H1 (cell line): ENCODE results near the gene KCTD11. TPM values are rescaled to one million over a fixed set of nuclear protein-coding genes. Genes with fewer than 3 reads are reported as not detected.

ENCODE experiments used
- CTCF ChIA-PET: fragments of 300-600 bp; sonication (Branson Sonifier 250); formaldehyde crosslinking; loops from one replicate; lab custom pipeline; 2021; ENCODE audit not compliant: partially characterized antibody; lab: Charles Lee
- POLR2A ChIA-PET: fragments of 300-600 bp; sonication (Branson Sonifier 250); formaldehyde crosslinking; loops from one replicate; lab custom pipeline; 2021; ENCODE audit warnings: inconsistent platforms; ENCODE audit not compliant: partially characterized antibody; lab: Charles Lee
- DNase-seq, 2 experiments: peaks; one replicate each; pipeline versions ENCODE4 v3.0.0 to v3.0.0-alpha.2; 2010 to 2022; ENCODE audit warnings: low spot score in 2 of 2, low read depth in 1 of 2, mixed read lengths in 1 of 2
- FAIRE-seq: peaks from 2 replicates; lab custom pipeline; 2011; peaks lifted over from hg19 to GRCh38; lab: Jason Lieb, UNC
- H2AFZ ChIP-seq: 2 replicates; pipeline ENCODE4 v1.8.1; 2012; ENCODE audit warnings: low read length, inconsistent platforms
- H2AK5ac ChIP-seq: 2 replicates; pipeline ENCODE4 v1.6.1; 2013; ENCODE audit warnings: low read depth, low read length
- H2BK120ac ChIP-seq: replicated peaks from 2 replicates; pipeline ENCODE3; 2013; ENCODE audit warnings: low read depth, low read length, inconsistent platforms
- H2BK12ac ChIP-seq: 2 replicates; pipeline ENCODE4 v1.6.1; 2013; ENCODE audit warnings: low read depth, low read length
- H2BK15ac ChIP-seq: 2 replicates; pipeline ENCODE4 v1.6.1; 2013; ENCODE audit warnings: low read length
- H2BK20ac ChIP-seq: 2 replicates; pipeline ENCODE4 v1.6.1; 2013; ENCODE audit warnings: low read length
- H2BK5ac ChIP-seq: 2 replicates; pipeline ENCODE4 v1.6.1; 2013; ENCODE audit warnings: low read depth, low read length
- H3K14ac ChIP-seq: 2 replicates; pipeline ENCODE4 v1.6.1; 2013; ENCODE audit warnings: inconsistent platforms; ENCODE audit not compliant: insufficient read length
- H3K18ac ChIP-seq: 2 replicates; pipeline ENCODE4 v1.6.1; 2013; ENCODE audit warnings: low read length; ENCODE audit errors: extremely low read depth
- H3K23ac ChIP-seq: 2 replicates; pipeline ENCODE4 v1.6.1; 2013; ENCODE audit warnings: inconsistent platforms; ENCODE audit not compliant: insufficient read length
- H3K23me2 ChIP-seq: 2 replicates; pipeline ENCODE4 v1.6.1; 2013; ENCODE audit warnings: low read depth, low read length
- H3K27ac ChIP-seq: 2 replicates; pipeline ENCODE4 v1.6.1; 2011; ENCODE audit warnings: low read depth, low read length, inconsistent platforms
- H3K27me3 ChIP-seq, 4 experiments: replicated peaks in 1 of 4; 1 replicate in 1 of 4; 2 replicates in 3 of 4; pipeline versions ENCODE4 v1.6.1 to v1.8.1; 2011 to 2013; ENCODE audit warnings: low read length in 3 of 4, mild to moderate bottlenecking in 3 of 4, inconsistent platforms in 2 of 4, mixed read lengths in 2 of 4, moderate library complexity in 1 of 4; ENCODE audit not compliant: control insufficient read depth in 3 of 4, insufficient read depth in 3 of 4; ENCODE audit errors: extremely low read depth in 1 of 4
- H3K36me3 ChIP-seq, 4 experiments: 2 replicates each; pipeline versions ENCODE4 v1.6.1 to v1.8.1; 2011 to 2013; ENCODE audit warnings: mild to moderate bottlenecking in 4 of 4, low read length in 3 of 4, moderate library complexity in 2 of 4, control low read depth in 1 of 4, inconsistent platforms in 1 of 4; ENCODE audit not compliant: insufficient read depth in 4 of 4, control insufficient read depth in 2 of 4
- H3K4ac ChIP-seq: replicated peaks from 2 replicates; pipeline ENCODE3; 2013; ENCODE audit warnings: low read length, low read depth, mixed read lengths, inconsistent platforms; ENCODE audit not compliant: insufficient read length
- H3K4me1 ChIP-seq, 4 experiments: replicated peaks in 1 of 4; 1 replicate in 1 of 4; 2 replicates in 3 of 4; pipeline versions ENCODE4 v1.6.1 to v1.8.1; 2011 to 2013; ENCODE audit warnings: low read length in 3 of 4, inconsistent platforms in 2 of 4, mixed read lengths in 1 of 4; ENCODE audit not compliant: insufficient read depth in 4 of 4, control insufficient read depth in 3 of 4
- H3K4me2 ChIP-seq, 2 experiments: 2 replicates each; pipeline versions ENCODE4 v1.6.1 to v1.8.1; 2011 to 2013; ENCODE audit warnings: low read depth in 2 of 2, low read length in 2 of 2, control low read depth in 1 of 2, inconsistent platforms in 1 of 2, mild to moderate bottlenecking in 1 of 2; ENCODE audit not compliant: insufficient read depth in 1 of 2
- H3K4me3 ChIP-seq, 4 experiments: fragments of 200-600, 300-600 bp in 1 of 4; sonication (generic), shearing (Covaris generic), sonication (Bioruptor Twin) in 1 of 4; 2 replicates each; pipeline versions ENCODE4 v1.5.1 to v1.8.1; 2011 to 2016; ENCODE audit warnings: low read length in 4 of 4, low read depth in 3 of 4, control low read depth in 2 of 4, inconsistent platforms in 2 of 4, mild to moderate bottlenecking in 2 of 4, mixed read lengths in 1 of 4, moderate library complexity in 1 of 4; ENCODE audit not compliant: insufficient read depth in 2 of 4; ENCODE audit errors: extremely low read depth in 1 of 4
- H3K56ac ChIP-seq: replicated peaks from 2 replicates; pipeline ENCODE3; 2013; ENCODE audit warnings: low read depth, mild to moderate bottlenecking, mixed read lengths, low read length, inconsistent platforms; ENCODE audit not compliant: insufficient read length
- H3K79me1 ChIP-seq: 2 replicates; pipeline ENCODE4 v1.6.1; 2013; ENCODE audit warnings: low read depth, low read length, control low read depth
- H3K79me2 ChIP-seq, 2 experiments: 2 replicates each; pipeline versions ENCODE4 v1.6.1 to v1.8.1; 2012 to 2013; ENCODE audit warnings: low read length in 2 of 2, mild to moderate bottlenecking in 2 of 2, inconsistent platforms in 1 of 2; ENCODE audit not compliant: insufficient read depth in 2 of 2, control insufficient read depth in 1 of 2
- H3K9ac ChIP-seq, 4 experiments: replicated peaks in 1 of 4; 1 replicate in 1 of 4; 2 replicates in 3 of 4; pipeline versions ENCODE4 v1.6.1 to v1.8.1; 2011 to 2013; ENCODE audit warnings: low read depth in 3 of 4, low read length in 3 of 4, control low read depth in 2 of 4, mild to moderate bottlenecking in 2 of 4, moderate library complexity in 2 of 4, inconsistent platforms in 1 of 4; ENCODE audit errors: extremely low read depth in 1 of 4
- H3K9me3 ChIP-seq, 2 experiments: 2 replicates each; pipeline versions ENCODE4 v1.6.1 to v1.8.1; 2012 to 2013; ENCODE audit warnings: mild to moderate bottlenecking in 2 of 2, moderate library complexity in 2 of 2, control low read depth in 1 of 2, inconsistent platforms in 1 of 2, low read depth in 1 of 2, low read length in 1 of 2, mixed read lengths in 1 of 2; ENCODE audit not compliant: insufficient read depth in 2 of 2
- H4K20me1 ChIP-seq, 2 experiments: replicated peaks in 1 of 2; 2 replicates each; pipeline versions ENCODE3 to v1.8.1; 2011 to 2013; ENCODE audit warnings: inconsistent platforms in 2 of 2, low read length in 2 of 2, mild to moderate bottlenecking in 1 of 2; ENCODE audit not compliant: insufficient read depth in 2 of 2, control insufficient read depth in 1 of 2
- H4K5ac ChIP-seq: 2 replicates; pipeline ENCODE4 v1.6.1; 2013; ENCODE audit warnings: low read length, low read depth, mixed read lengths, inconsistent platforms; ENCODE audit not compliant: insufficient read length
- H4K8ac ChIP-seq: 2 replicates; pipeline ENCODE4 v1.8.0; 2013; ENCODE audit warnings: mild to moderate bottlenecking, moderate library complexity, low read length, inconsistent platforms; ENCODE audit not compliant: insufficient read depth; ENCODE audit errors: extremely low read depth
- H4K91ac ChIP-seq: replicated peaks from 2 replicates; pipeline ENCODE3; 2013; ENCODE audit warnings: low read length, mixed read lengths, inconsistent platforms; ENCODE audit not compliant: insufficient read length
- CTCF ChIP-seq, 3 experiments: IDR thresholded peaks; 1 replicate in 2 of 3; 2 replicates in 1 of 3; pipeline versions ENCODE4 v1.5.1 to v1.6.1; 2011; ENCODE audit warnings: low read length in 3 of 3, mild to moderate bottlenecking in 3 of 3, inconsistent platforms in 2 of 3, low read depth in 1 of 3, moderate library complexity in 1 of 3; ENCODE audit not compliant: insufficient read depth in 1 of 3; ENCODE audit errors: control extremely low read depth in 1 of 3
- KDM4A ChIP-seq: IDR thresholded peaks from one replicate; pipeline ENCODE4 v1.7.1; 2012; ENCODE audit warnings: low read depth, mild to moderate bottlenecking, moderate library complexity, low read length, inconsistent platforms; ENCODE audit not compliant: severe bottlenecking
- POLR2A ChIP-seq, 2 experiments: IDR thresholded peaks; 1 replicate in 1 of 2; 2 replicates in 1 of 2; pipeline ENCODE4 v1.6.1; 2011; ENCODE audit warnings: low read depth in 2 of 2, low read length in 2 of 2, mild to moderate bottlenecking in 2 of 2; ENCODE audit errors: control extremely low read depth in 1 of 2
- POLR2AphosphoS5 ChIP-seq: IDR thresholded peaks from 2 replicates; pipeline ENCODE4 v1.6.1; 2011; ENCODE audit warnings: low read depth, low read length
- RAD21 ChIP-seq, 2 experiments: IDR thresholded peaks in 1 of 2; conservative IDR thresholded peaks in 1 of 2; 2 replicates each; pipeline ENCODE4 v1.6.1; 2011; ENCODE audit warnings: low read depth in 2 of 2, low read length in 2 of 2, improper control_type of control experiment in 1 of 2, inconsistent platforms in 1 of 2, mild to moderate bottlenecking in 1 of 2, moderate library complexity in 1 of 2
- RXRA ChIP-seq: IDR thresholded peaks from 2 replicates; pipeline ENCODE4 v1.6.1; 2011; ENCODE audit warnings: low read depth, mild to moderate bottlenecking, low read length, moderate library complexity; ENCODE audit not compliant: insufficient read depth
- WGBS, 2 experiments: shearing (Covaris generic) in 1 of 2; methylation state at CpG; one replicate each; pipeline versions ENCODE4 v1.1.6 to v1.1.7; 2013 to 2015; ENCODE audit warnings: low lambda C conversion rate in 2 of 2, mixed read lengths in 2 of 2, inconsistent platforms in 1 of 2, low coverage in 1 of 2, missing lambda C conversion rate in 1 of 2; ENCODE audit not compliant: insufficient replicate concordance in 2 of 2, insufficient coverage in 1 of 2, insufficient read length in 1 of 2; ENCODE audit errors: extremely low coverage in 1 of 2, missing lambda C conversion rate in 1 of 2; 5-methylcytosine and 5-hydroxymethylcytosine counted together
- polyA plus RNA-seq, 7 experiments: library from polyadenylated mRNA; depleted of rRNA in 3 of 7; stranded (reverse) in 5 of 7; unstranded in 2 of 7; fragments of >200 nt in 5 of 7; fragments of 200-250 nt in 2 of 7; gene quantifications; 1 replicate in 5 of 7; 2 replicates in 1 of 7; 4 replicates in 1 of 7; pipeline versions ENCODE4 v1.2.1 to v1.2.3, GENCODE V29; 2011 to 2013; ENCODE audit warnings: missing spikeins in 2 of 7, mixed read lengths in 2 of 7
- total RNA-seq: library from RNA; stranded (reverse); fragmentation: NEBNext Ultra II Directional; extraction: Animal tissue kit (Norgen Biotek cat#: 25700); gene quantifications from 2 replicates; pipeline ENCODE4 v1.2.1, GENCODE V29; 2021

KCTD11 gene
- total and polyA plus RNA-seq, 2 of the 8 experiments (the other 6 are each of a cell fraction or from before 2014, with no cell fraction given) = 8.6 to 9.2 TPM

- H3K56ac ChIP-seq = no peak overlapping the region
- no peak overlapping the region for H2BK15ac ChIP-seq
- peak overlapping the region; percentile 67 to 91; a peak in 3 of 4 replicates for H3K4me2 ChIP-seq
- no peak overlapping the region for H2BK5ac ChIP-seq
- no peaks in the 10 kb centered on the region for H3K9me3 ChIP-seq
- peaks cover 12% of the 10 kb centered on the region for H3K79me1 ChIP-seq
- H3K23ac ChIP-seq = no peak overlapping the region
- peaks cover 8% of the 10 kb centered on the region for H3K23me2 ChIP-seq
- no peak overlapping the region for H2BK20ac ChIP-seq
- H3K27ac ChIP-seq = no peak overlapping the region
- H3K79me2 ChIP-seq = peaks cover 15 to 40% of the 10 kb centered on the region in 2 experiments
- H2BK12ac ChIP-seq = no peak overlapping the region
- peaks cover 0 to 16% (median 8%) of the 10 kb centered on the region in 4 experiments; a peak in 5 of 7 replicates for H3K4me1 ChIP-seq
- peaks cover 21 to 28% of the 10 kb centered on the region in 2 experiments for H4K20me1 ChIP-seq
- FAIRE-seq (no peak), DNase-seq (peak in 1 of 2 experiments; percentile 52)
- no peak overlapping the region; a peak in 3 of 7 replicates for H3K9ac ChIP-seq
- CTCF ChIA-PET = interaction anchor here (0.7 to 3.3 kb wide), 26 partner anchors 9 to 267 kb away, joined by 3 to 17 read pairs (median 4); partner anchors contain the start of genes ACADVL, ACAP1, DLG4 and NEURL4
- H3K4me3 ChIP-seq = peak overlapping the region in 1 of 4 experiments; percentile 95; a peak in 2 of 8 replicates
- WGBS, 2 experiments = 90% methylated on average over 7 of the region's 7 CpGs; no CpG with 5 or more reads in 1 of the 2 experiments
- no peak overlapping the region for H2AFZ ChIP-seq
- no peaks in the 10 kb centered on the region for H3K27me3 ChIP-seq
- no peak overlapping the region for H3K4ac ChIP-seq
- H4K91ac ChIP-seq = no peak overlapping the region
- no peak overlapping the region for H3K18ac ChIP-seq
- peaks cover 30 to 59% (median 40%) of the 10 kb centered on the region in 4 experiments for H3K36me3 ChIP-seq
- H2BK120ac ChIP-seq = no peak overlapping the region
- no peak overlapping the region for H4K5ac ChIP-seq
- H4K8ac ChIP-seq = peak overlapping the region; percentile 28; the same call in 1 of the 2 replicates
- TF ChIP-seq POLR2AphosphoS5 = peak; percentile 94
- peak in 1 of 2 experiments; percentile 6; a peak in 1 of 4 replicates for TF ChIP-seq RAD21 (IDR thresholded peaks at IDR 0.05 in 1 of 2, conservative IDR thresholded peaks at IDR 0.05 in 1 of 2; ENCODE audit: low read depth in 2 of 2, low read length in 2 of 2)
- no peak for TF ChIP-seq KDM4A
- no peak for TF ChIP-seq RXRA
- peak in 2 of 3 experiments; percentile 14 to 18; a peak in 2 of 4 replicates for TF ChIP-seq CTCF (IDR thresholded peaks at IDR 0.05; ENCODE audit: control extremely low read depth in 1 of 3, insufficient read depth in 1 of 3, low read depth in 1 of 3, low read length in 3 of 3)
- peak; percentile 16 to 66 for TF ChIP-seq POLR2A (IDR thresholded peaks at IDR 0.05; ENCODE audit: control extremely low read depth in 1 of 2, low read depth in 2 of 2, low read length in 2 of 2)
- POLR2A ChIA-PET = interaction anchor here (0.8 to 11.3 kb wide), 40 partner anchors 9 to 292 kb away, joined by 3 to 223 read pairs (median 6); partner anchors contain the start of genes ACADVL, ACAP1, CD68 and CLDN7
- H2AK5ac ChIP-seq = no peak overlapping the region
- H3K14ac ChIP-seq = no peak overlapping the region
These were observed 38.7 kb upstream of the KCTD11 start for GRCh38 chr17:7313088-7313889.
